Fibroblast of villous mesenchyme (primary cell): ENCODE data around the gene MSI2. TPM values are rescaled to one million over a fixed set of nuclear protein-coding genes. Genes with fewer than 3 reads are reported as not detected.
A peak's percentile ranks its signal among the peaks of the same experiment; 100 is the strongest.

ENCODE experiments used
- DNase-seq: peaks from one replicate; pipeline ENCODE4 v3.0.0-alpha.2; 2010; ENCODE audit warnings: low read depth
- H3K4me3 ChIP-seq: 2 replicates; pipeline ENCODE4 v1.5.1; 2011; ENCODE audit warnings: low read depth, mild to moderate bottlenecking, low read length
- CTCF ChIP-seq: IDR thresholded peaks from 2 replicates; pipeline ENCODE4 v1.5.1; 2012; ENCODE audit warnings: low read depth, mild to moderate bottlenecking, low read length; ENCODE audit not compliant: insufficient read depth
- total RNA-seq: library from RNA; depleted of rRNA; stranded (reverse); fragments of >200 nt; gene quantifications from 2 replicates; pipeline ENCODE4 v1.2.3, GENCODE V29; 2012

The MSI2 gene
- total RNA-seq, 1 donor: 50.1 TPM

GRCh38 chr17:57420734-57421717 is 164.7 kb downstream of the MSI2 start:
- H3K4me3 ChIP-seq: no peak overlapping the region
- no peak for TF ChIP-seq CTCF
- no peak for DNase-seq

GRCh38 chr17:57422574-57423164 is 166.3 kb downstream of the MSI2 start:
- no peak for DNase-seq
- no peak for TF ChIP-seq CTCF
- H3K4me3 ChIP-seq: no peak overlapping the region

GRCh38 chr17:57423541-57423940 is 167.2 kb downstream of the MSI2 start:
- TF ChIP-seq CTCF: no peak
- DNase-seq: no peak
- no peak overlapping the region for H3K4me3 ChIP-seq

GRCh38 chr17:57424273-57424672 is 167.9 kb downstream of the MSI2 start:
- TF ChIP-seq CTCF: no peak
- H3K4me3 ChIP-seq: no peak overlapping the region
- DNase-seq: no peak

GRCh38 chr17:57424777-57425188 is 168.5 kb downstream of the MSI2 start:
- peak; percentile 71 for DNase-seq
- no peak overlapping the region for H3K4me3 ChIP-seq
- no peak for TF ChIP-seq CTCF

GRCh38 chr17:57425431-57425830 is 169.1 kb downstream of the MSI2 start:
- no peak for TF ChIP-seq CTCF
- peak; percentile 45 for DNase-seq
- no peak overlapping the region for H3K4me3 ChIP-seq
